K562 (cell line): ENCODE data around the gene SNTG2. TPM values are rescaled to one million over a fixed set of nuclear protein-coding genes. Genes with fewer than 3 reads are reported as not detected.

ENCODE experiments used
- ATAC-seq: fragments of 200-7000 bp; cut with Tn5 transposase; 3 replicates; pipeline ENCODE4 v1.9.1; 2020; ENCODE audit warnings: moderate library complexity
- BruUV-seq: library from RNA; stranded (reverse); fragments of 400-500 nt; replicated peaks from 2 replicates; lab custom pipeline; 2021; lab: Mats Ljungman, UMichigan
- CTCF ChIA-PET: fragments of 300-600 bp; formaldehyde crosslinking; extraction: SDS; loops from one replicate; lab custom pipeline; 2021; ENCODE audit warnings: low intra/inter-chr PET ratio; lab: Yijun Ruan, JAX
- POLR2A ChIA-PET: fragments of 300-600, 350-650 bp; sonication (Branson Sonifier 250); formaldehyde crosslinking; extraction: SDS; loops from one replicate; lab custom pipeline; 2021; ENCODE audit warnings: antibody characterized with exemption, inconsistent platforms; lab: Yijun Ruan, JAX
- DNase-seq, 4 experiments: peaks; one replicate each; pipeline versions ENCODE4 v3.0.0 to v3.0.0-alpha.2; 2011 to 2018; ENCODE audit warnings: low spot score in 3 of 4, mixed read lengths in 3 of 4; ENCODE audit errors: extremely low read depth in 1 of 4
- FAIRE-seq: peaks from 2 replicates; lab custom pipeline; 2011; peaks lifted over from hg19 to GRCh38; lab: Jason Lieb, UNC
- H2AFZ ChIP-seq: 2 replicates; pipeline ENCODE4 v1.6.0; 2011; ENCODE audit warnings: low read depth, low read length, control low read depth, inconsistent platforms
- H3K27ac ChIP-seq: fragments of 200-600 bp; 3 replicates; pipeline ENCODE4 v1.8.0; 2011; ENCODE audit warnings: low read depth, mild to moderate bottlenecking, control low read depth, inconsistent platforms, low read length, moderate library complexity, mixed read lengths; ENCODE audit errors: extremely low read depth
- H3K27me3 ChIP-seq, 2 experiments: fragments of 300-600 bp in 1 of 2; 2 replicates in 1 of 2; 3 replicates in 1 of 2; pipeline versions ENCODE4 v1.6.0 to v1.8.0; 2011; ENCODE audit warnings: inconsistent platforms in 2 of 2, low read length in 2 of 2, mild to moderate bottlenecking in 1 of 2, mixed read lengths in 1 of 2, moderate library complexity in 1 of 2; ENCODE audit not compliant: control insufficient read depth in 2 of 2, insufficient read depth in 2 of 2
- H3K36me3 ChIP-seq: fragments of 300-600 bp; 3 replicates; pipeline ENCODE4 v1.8.0; 2011; ENCODE audit warnings: mild to moderate bottlenecking, low read length, inconsistent platforms; ENCODE audit not compliant: control insufficient read depth, insufficient read depth
- H3K4me1 ChIP-seq, 2 experiments: fragments of 200-600 bp in 1 of 2; replicated peaks in 1 of 2; 2 replicates in 1 of 2; 3 replicates in 1 of 2; pipeline versions ENCODE4 v1.5.1 to v1.8.0; 2011; ENCODE audit warnings: inconsistent platforms in 2 of 2, low read length in 2 of 2, mild to moderate bottlenecking in 1 of 2, mixed read lengths in 1 of 2, moderate library complexity in 1 of 2; ENCODE audit not compliant: control insufficient read depth in 2 of 2, insufficient read depth in 2 of 2
- H3K4me2 ChIP-seq: 2 replicates; pipeline ENCODE4 v1.6.1; 2011; ENCODE audit warnings: low read length, control low read depth, inconsistent platforms, mixed read lengths; ENCODE audit not compliant: insufficient read depth
- H3K4me3 ChIP-seq: fragments of 200-600 bp; sonication (generic), shearing (Covaris generic); 2 replicates; pipeline ENCODE4 v1.5.1; 2016; ENCODE audit warnings: control low read depth, inconsistent platforms
- H3K79me2 ChIP-seq: fragments of 200-600 bp; 3 replicates; pipeline ENCODE4 v1.8.0; 2011; ENCODE audit warnings: low read length, inconsistent platforms; ENCODE audit not compliant: control insufficient read depth, insufficient read depth
- H3K9ac ChIP-seq, 2 experiments: 2 replicates each; pipeline versions ENCODE4 v1.6.0 to v1.6.1; 2011; ENCODE audit warnings: low read depth in 2 of 2, low read length in 2 of 2, control low read depth in 1 of 2, inconsistent platforms in 1 of 2, mild to moderate bottlenecking in 1 of 2, mixed read lengths in 1 of 2; ENCODE audit not compliant: insufficient read depth in 1 of 2
- H3K9me1 ChIP-seq: one replicate; pipeline ENCODE4 v1.6.0; 2011; ENCODE audit warnings: inconsistent platforms, mild to moderate bottlenecking, low read length, moderate library complexity; ENCODE audit not compliant: control insufficient read depth, insufficient read depth
- H3K9me3 ChIP-seq: replicated peaks from 2 replicates; pipeline ENCODE4 v1.5.1; 2011; ENCODE audit warnings: low read depth, low read length, inconsistent platforms; ENCODE audit not compliant: control insufficient read depth, insufficient read depth
- H4K20me1 ChIP-seq: replicated peaks from 2 replicates; pipeline ENCODE4 v1.6.1; 2011; ENCODE audit warnings: low read length, inconsistent platforms, mixed read lengths; ENCODE audit not compliant: control insufficient read depth, insufficient read depth
- ATF2 ChIP-seq: sonication (generic); formaldehyde crosslinking; IDR thresholded peaks from 2 replicates; pipeline ENCODE4 v1.8.1; 2022; ENCODE audit warnings: missing genetic modification reagents
- BMI1 ChIP-seq: fragments of 150-350 bp; IDR thresholded peaks from 2 replicates; pipeline ENCODE4 v1.6.1; 2014; ENCODE audit warnings: low read length
- CCAR2 ChIP-seq: fragments of 200-400 bp; formaldehyde crosslinking; IDR thresholded peaks from 2 replicates; pipeline ENCODE4 v1.6.1; 2017; ENCODE audit warnings: mild to moderate bottlenecking, low read depth, low read length
- GTF2B ChIP-seq: IDR thresholded peaks from 2 replicates; pipeline ENCODE4 v1.6.1; 2011; ENCODE audit not compliant: insufficient read length; ENCODE audit errors: extremely low read depth
- KLF6 ChIP-seq: fragments of 250-450 bp; sonication (Bioruptor Pico); IDR thresholded peaks from 2 replicates; pipeline ENCODE4 v1.4.0; 2020; ENCODE audit warnings: mild to moderate bottlenecking, moderate library complexity, borderline replicate concordance
- NUFIP1 ChIP-seq: fragments of 450-650 bp; IDR thresholded peaks from 2 replicates; pipeline ENCODE4 v1.6.1; 2018; ENCODE audit not compliant: partially characterized antibody
- PBX2 ChIP-seq, 2 experiments: IDR thresholded peaks in 1 of 2; conservative IDR thresholded peaks in 1 of 2; 2 replicates each; pipeline ENCODE4 v1.6.1; 2016; ENCODE audit warnings: low read depth in 2 of 2, mild to moderate bottlenecking in 1 of 2, missing compliant biosample characterization in 1 of 2, missing genetic modification characterization in 1 of 2, moderate library complexity in 1 of 2
- RBFOX2 ChIP-seq: fragments of 200-400 bp; formaldehyde crosslinking; IDR thresholded peaks from 2 replicates; pipeline ENCODE4 v1.6.1; 2017; ENCODE audit warnings: low read depth, mild to moderate bottlenecking, low read length, moderate library complexity
- RFX7 ChIP-seq: fragments of 250-450 bp; sonication (Bioruptor Pico); IDR thresholded peaks from 2 replicates; pipeline ENCODE4 v1.5.1; 2021; ENCODE audit warnings: mild to moderate bottlenecking
- SRF ChIP-seq, 2 experiments: fragments of 250-450, 450-650 bp in 1 of 2; sonication (Bioruptor Pico) in 1 of 2; sonication (generic) in 1 of 2; formaldehyde crosslinking; IDR thresholded peaks; 2 replicates each; pipeline versions ENCODE4 v1.5.0 to v1.5.1; 2020 to 2022; ENCODE audit warnings: mild to moderate bottlenecking in 1 of 2, missing genetic modification reagents in 1 of 2
- TARDBP ChIP-seq: fragments of 450-650 bp; IDR thresholded peaks from 2 replicates; pipeline ENCODE4 v1.6.1; 2016
- TCFL5 ChIP-seq: fragments of 250-450 bp; sonication (Bioruptor Pico); conservative IDR thresholded peaks from 2 replicates; pipeline ENCODE4 v1.6.1; 2021; ENCODE audit warnings: mild to moderate bottlenecking, moderate library complexity, matching md5 sums
- THRAP3 ChIP-seq: fragments of 450-650 bp; IDR thresholded peaks from 2 replicates; pipeline ENCODE4 v1.6.1; 2016; ENCODE audit warnings: mild to moderate bottlenecking, inconsistent platforms, borderline replicate concordance
- U2AF2 ChIP-seq: fragments of 200-400 bp; formaldehyde crosslinking; optimal IDR thresholded peaks from 2 replicates; pipeline ENCODE3; 2017; ENCODE audit warnings: low read depth, mild to moderate bottlenecking, low read length
- ZNF75A ChIP-seq: fragments of 450-650 bp; formaldehyde crosslinking; IDR thresholded peaks from 2 replicates; pipeline ENCODE4 v1.4.0; 2020; ENCODE audit warnings: mild to moderate bottlenecking
- ZNF778 ChIP-seq: fragments of 450-650 bp; formaldehyde crosslinking; IDR thresholded peaks from 2 replicates; pipeline ENCODE4 v1.4.0; 2020; ENCODE audit warnings: mild to moderate bottlenecking, moderate library complexity
- whole genome bisulfite sequencing: fragments of 100-300 bp; shearing (Covaris generic); methylation state at CpG from one replicate; pipeline ENCODE4 v1.1.6; 2016; ENCODE audit warnings: low coverage, mixed read lengths; ENCODE audit not compliant: insufficient coverage; ENCODE audit errors: missing lambda C conversion rate; 5-methylcytosine and 5-hydroxymethylcytosine counted together
- in situ Hi-C: fragments of 300-500 bp; cut with MboI; formaldehyde crosslinking; loops from 4 replicates; pipeline ENCODE4 v1.15.0; 2018; ENCODE audit warnings: inconsistent platforms, mixed read lengths
- intact Hi-C: fragments of 100-400 bp; cut with micrococcal nuclease; formaldehyde crosslinking; loops from 2 replicates; pipeline ENCODE4 v1.14.2; 2022
- polyA plus RNA-seq, 8 experiments: library from polyadenylated mRNA; depleted of rRNA in 4 of 8; stranded (reverse) in 5 of 8; unstranded in 3 of 8; fragments of >200 nt; fragmentation: Nextera tagmentation in 2 of 8; fragmentation: Illumina TruSeq in 1 of 8; extraction: Ambion mirVana in 2 of 8; extraction: Trizol in 1 of 8; gene quantifications; 2 replicates each; pipeline versions ENCODE4 v1.2.1 to v1.2.3, GENCODE V29; 2011 to 2014; ENCODE audit warnings: inconsistent platforms in 1 of 8, missing spikeins in 1 of 8
- total RNA-seq, 7 experiments: library from RNA; depleted of rRNA in 6 of 7; stranded (reverse); fragments of >200 nt in 6 of 7; fragmentation: Illumina TruSeq in 2 of 7; extraction: Trizol in 2 of 7; gene quantifications; 2 replicates each; pipeline versions ENCODE4 v1.2.1 to v1.2.3, GENCODE V29; 2011 to 2021; ENCODE audit warnings: low replicate concordance in 1 of 7

The SNTG2 gene
- total and polyA plus RNA-seq, 9 of the 15 experiments (the other 6 are each of a cell fraction or from before 2014, with no cell fraction given), result not detected

- TF ChIP-seq ATF2 (CRISPR knock-in tag), result no peak
- TF ChIP-seq RFX7 (CRISPR knock-in tag), result no peak
- no peak for TF ChIP-seq TARDBP
- TF ChIP-seq ZNF778 (CRISPR knock-in tag), result no peak
- no peak for TF ChIP-seq U2AF2
- TF ChIP-seq ZNF75A, result no peak
Measured at GRCh38 chr2:1130922-1131321, 180.3 kb downstream of the SNTG2 start (continued).

- Histone ChIP-seq H3K9me3 (no peaks in the 10 kb centered on the region), H3K4me1 (no peaks in the 10 kb centered on the region), H3K27ac (no peak overlapping the region), H3K36me3 (no peaks in the 10 kb centered on the region), H4K20me1 (no peaks in the 10 kb centered on the region), H3K9me1 (no peaks in the 10 kb centered on the region), H3K27me3 (peaks cover 0 to 5% of the 10 kb centered on the region in 2 experiments; a peak in 2 of 5 replicates), H3K79me2 (no peaks in the 10 kb centered on the region), H3K4me2 (no peak overlapping the region), H3K9ac (no peak overlapping the region), H2AFZ (no peak overlapping the region), H3K4me3 (no peak overlapping the region)
- ATAC-seq (no peak), DNase-seq (no peak), FAIRE-seq (no peak)
- ChIA-PET CTCF (no interaction called here), POLR2A (interaction anchor here (0.6 kb wide), 1 partner anchor 120 kb away, joined by 3 read pairs; no protein-coding TSS in a partner anchor)
- WGBS, result 1% methylated on average over 14 of the region's 14 CpGs
- in situ Hi-C loops (no loop called here), intact Hi-C loops (no loop called here)
- no peak for TF ChIP-seq SRF (CRISPR knock-in tag; IDR thresholded peaks at IDR 0.05)
- no peak for TF ChIP-seq CCAR2
- TF ChIP-seq THRAP3, result no peak
- no peak for TF ChIP-seq TCFL5
- TF ChIP-seq NUFIP1, result no peak
- TF ChIP-seq RBFOX2, result no peak
- no peak for TF ChIP-seq PBX2 (CRISPR knock-in tag; IDR thresholded peaks at IDR 0.05; ENCODE audit: low read depth)
- no peak for TF ChIP-seq PBX2 (tag; conservative IDR thresholded peaks at IDR 0.05; ENCODE audit: low read depth)
- TF ChIP-seq KLF6 (CRISPR knock-in tag), result no peak
- TF ChIP-seq BMI1, result no peak
- no peak for TF ChIP-seq GTF2B
- no TSS peak for BruUV-seq
Measured at GRCh38 chr2:1132328-1132969, 181.8 kb downstream of the SNTG2 start.
